HUES64 (cell line): ENCODE measurements around the gene DDX17.

ENCODE experiments used
- H3K27ac ChIP-seq: 2 replicates; pipeline ENCODE4 v1.7.0; 2013; ENCODE audit warnings: low read depth, low read length, inconsistent platforms
- H3K27me3 ChIP-seq: 2 replicates; pipeline ENCODE4 v1.6.1; 2013; ENCODE audit warnings: mild to moderate bottlenecking, low read length; ENCODE audit not compliant: insufficient read depth
- H3K36me3 ChIP-seq: 2 replicates; pipeline ENCODE4 v1.6.1; 2013; ENCODE audit warnings: mild to moderate bottlenecking, low read length; ENCODE audit not compliant: insufficient read depth
- H3K4me1 ChIP-seq: 2 replicates; pipeline ENCODE4 v1.6.1; 2013; ENCODE audit warnings: mild to moderate bottlenecking, low read length, moderate library complexity; ENCODE audit not compliant: insufficient read depth
- H3K4me3 ChIP-seq: 2 replicates; pipeline ENCODE4 v1.5.1; 2013; ENCODE audit warnings: mild to moderate bottlenecking, low read length, moderate library complexity
- H3K9ac ChIP-seq: 2 replicates; pipeline ENCODE4 v1.6.1; 2013; ENCODE audit warnings: mild to moderate bottlenecking, low read depth, low read length
- H3K9me3 ChIP-seq: 2 replicates; pipeline ENCODE4 v1.6.1; 2013; ENCODE audit warnings: low read depth, low read length; ENCODE audit not compliant: insufficient read depth
- WGBS: fragments of 150-250, 120-280 bp; methylation state at CpG from one replicate; pipeline ENCODE4 v1.1.7; 2013; ENCODE audit warnings: missing lambda C conversion rate; 5-methylcytosine and 5-hydroxymethylcytosine counted together

Gene DDX17

DNA sequence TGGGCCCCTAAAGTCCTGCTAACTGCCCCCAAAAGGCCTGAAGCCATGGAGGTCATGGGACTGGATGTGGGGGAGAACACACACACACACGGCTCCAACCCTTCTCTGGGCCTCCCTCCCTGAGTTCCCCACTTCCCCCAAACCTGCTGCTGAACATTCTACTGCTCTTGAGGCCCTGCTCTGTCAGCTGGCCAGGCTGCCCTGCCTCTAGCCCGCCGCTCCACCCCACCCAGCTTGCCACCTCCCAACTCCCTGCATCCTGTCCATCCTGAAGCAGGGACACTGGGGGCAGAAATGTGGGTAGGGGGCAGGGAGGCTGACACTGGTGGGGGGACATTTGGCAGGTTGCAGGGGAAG is 52.1 kb downstream of the DDX17 start:
- no peaks in the 10 kb centered on the region for H3K9me3 ChIP-seq
- H3K4me1 ChIP-seq = peaks cover 3% of the 10 kb centered on the region; the same call in 1 of the 2 replicates
- WGBS = 52% methylated on average over 3 of the region's 3 CpGs
- no peak overlapping the region for H3K4me3 ChIP-seq
- no peaks in the 10 kb centered on the region for H3K36me3 ChIP-seq
- peaks cover 74% of the 10 kb centered on the region for H3K27me3 ChIP-seq
- H3K27ac ChIP-seq = no peak overlapping the region
- H3K9ac ChIP-seq = no peak overlapping the region

- no peak overlapping the region for H3K4me3 ChIP-seq
- peaks cover 71% of the 10 kb centered on the region for H3K27me3 ChIP-seq
- H3K9me3 ChIP-seq = no peaks in the 10 kb centered on the region
- no peak overlapping the region for H3K27ac ChIP-seq
- no peaks in the 10 kb centered on the region for H3K36me3 ChIP-seq
- no peak overlapping the region for H3K9ac ChIP-seq
- WGBS = 79% methylated on average over 11 of the region's 11 CpGs
- H3K4me1 ChIP-seq = peaks cover 3% of the 10 kb centered on the region; the same call in 1 of the 2 replicates
These were observed 52.9 kb downstream of the DDX17 start for GRCh38 chr22:38453066-38453672.

DNA sequence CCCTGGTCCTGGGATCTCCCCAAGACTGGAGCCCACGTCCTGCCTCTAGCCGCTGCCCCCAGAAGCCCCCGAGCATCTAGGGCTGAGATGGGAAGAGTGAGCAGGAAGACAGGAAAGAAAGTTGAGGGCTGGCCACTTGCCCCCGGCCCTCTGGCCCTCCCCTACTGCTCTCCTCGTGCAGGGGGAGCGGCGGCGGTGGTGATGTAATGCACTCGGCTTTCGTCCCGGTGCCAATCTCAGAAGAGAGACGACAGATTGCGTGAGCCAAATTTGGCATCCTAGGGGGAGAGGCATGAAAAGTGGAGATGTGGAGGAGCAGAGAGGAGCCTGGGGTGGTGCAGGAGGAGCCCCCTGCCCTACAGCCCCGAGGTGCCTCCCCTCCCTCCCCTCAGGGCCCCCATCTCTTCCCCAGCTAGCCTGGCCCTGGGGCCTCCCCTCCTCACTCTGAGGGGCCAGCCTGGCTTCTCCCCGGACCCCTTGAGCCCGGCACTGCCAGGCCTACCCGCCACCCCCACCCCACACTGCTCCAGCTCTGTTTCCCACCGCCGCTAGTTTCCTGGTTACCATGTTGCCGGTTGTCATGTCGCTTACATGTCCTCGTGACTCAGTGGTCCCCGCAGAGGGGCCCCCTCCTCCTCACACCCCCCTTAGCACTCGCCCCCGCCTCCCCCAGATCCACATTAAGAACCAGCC is 53.6 kb downstream of the DDX17 start:
- Histone ChIP-seq H3K4me1 (peaks cover 3% of the 10 kb centered on the region; the same call in 1 of the 2 replicates), H3K9ac (no peak overlapping the region), H3K4me3 (no peak overlapping the region), H3K9me3 (no peaks in the 10 kb centered on the region), H3K27me3 (peaks cover 71% of the 10 kb centered on the region), H3K27ac (no peak overlapping the region), H3K36me3 (no peaks in the 10 kb centered on the region)
- 55% methylated on average over 25 of the region's 25 CpGs for WGBS

DNA sequence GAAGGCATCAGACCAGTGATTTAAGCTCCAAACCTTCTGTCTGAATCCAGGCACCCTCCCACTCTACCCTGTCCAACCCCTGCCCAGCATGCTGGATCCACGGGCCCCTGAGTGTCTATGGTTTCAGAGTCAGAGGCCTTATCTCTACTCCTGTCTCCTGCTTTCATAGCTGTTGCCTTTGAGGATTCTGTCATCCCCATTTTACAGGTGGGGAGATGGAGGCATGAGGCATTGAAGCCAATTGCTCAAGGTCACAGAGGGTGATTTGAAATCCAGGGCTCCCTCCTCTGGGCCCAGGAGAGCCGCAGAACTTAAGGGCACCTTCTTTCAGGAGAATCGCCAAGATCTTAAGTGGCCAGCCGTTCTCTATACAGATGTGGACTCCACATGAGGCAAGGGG is 54.2 kb downstream of the DDX17 start:
- Histone ChIP-seq H3K27ac (no peak overlapping the region), H3K9me3 (no peaks in the 10 kb centered on the region), H3K36me3 (no peaks in the 10 kb centered on the region), H3K27me3 (peaks cover 64% of the 10 kb centered on the region), H3K4me3 (no peak overlapping the region), H3K4me1 (peaks cover 3% of the 10 kb centered on the region; the same call in 1 of the 2 replicates), H3K9ac (no peak overlapping the region)
- 82% methylated on average over 4 of the region's 4 CpGs for WGBS

DNA sequence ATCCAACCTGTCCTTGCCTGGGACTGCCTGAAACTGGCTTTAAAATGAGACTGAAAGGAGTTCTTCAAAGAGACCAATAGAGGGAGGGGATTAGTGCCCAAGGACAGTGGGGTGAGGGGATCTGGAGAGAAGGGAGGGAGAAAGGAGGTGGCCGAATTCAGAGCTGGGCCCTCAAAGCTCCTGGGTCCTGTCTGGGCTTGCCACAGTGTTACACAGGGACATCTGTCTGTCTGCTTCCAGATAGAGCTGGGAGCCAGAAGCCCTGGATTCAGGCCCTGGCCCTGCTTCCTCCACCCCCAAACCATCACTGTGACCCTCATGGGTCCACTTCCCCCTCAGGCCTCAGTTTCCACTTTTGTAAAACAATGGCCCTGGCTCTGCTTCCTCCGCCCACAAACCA is 54.7 kb downstream of the DDX17 start:
- Histone ChIP-seq H3K9ac (no peak overlapping the region), H3K4me1 (peaks cover 3% of the 10 kb centered on the region; the same call in 1 of the 2 replicates), H3K9me3 (no peaks in the 10 kb centered on the region), H3K27ac (no peak overlapping the region), H3K27me3 (peaks cover 59% of the 10 kb centered on the region), H3K36me3 (no peaks in the 10 kb centered on the region), H3K4me3 (no peak overlapping the region)
- WGBS = 90% methylated on average over 2 of the region's 2 CpGs

GRCh38 chr22:38450234-38450797 is 55.8 kb downstream of the DDX17 start:
- peaks cover 3% of the 10 kb centered on the region; the same call in 1 of the 2 replicates for H3K4me1 ChIP-seq
- no peak overlapping the region for H3K9ac ChIP-seq
- no peak overlapping the region for H3K4me3 ChIP-seq
- H3K9me3 ChIP-seq = no peaks in the 10 kb centered on the region
- WGBS = 69% methylated on average over 11 of the region's 11 CpGs
- H3K36me3 ChIP-seq = no peaks in the 10 kb centered on the region
- peaks cover 50% of the 10 kb centered on the region for H3K27me3 ChIP-seq
- no peak overlapping the region for H3K27ac ChIP-seq

DNA sequence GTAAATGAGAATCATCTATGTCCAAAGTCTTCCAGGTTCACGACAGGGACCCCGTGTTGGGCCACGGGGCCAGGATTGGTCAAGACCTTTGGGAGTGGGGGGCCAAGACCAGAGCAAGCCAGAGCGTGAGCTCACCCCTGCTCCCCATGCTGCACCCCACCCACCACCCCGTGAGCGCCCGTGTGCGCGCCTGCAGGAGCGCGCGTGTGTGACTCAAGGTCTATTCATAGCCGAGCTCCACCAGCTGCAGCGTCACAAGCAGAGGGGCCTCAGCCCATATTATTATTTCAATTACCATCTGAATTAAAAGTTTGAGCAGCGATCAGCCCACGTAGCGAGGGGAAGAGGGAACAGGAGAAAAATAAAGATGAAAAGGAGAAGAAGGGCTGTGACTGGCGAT is 56.3 kb downstream of the DDX17 start:
- peaks cover 47% of the 10 kb centered on the region for H3K27me3 ChIP-seq
- WGBS = 86% methylated on average over 18 of the region's 18 CpGs

GRCh38 chr22:38448945-38449745 is 57.0 kb downstream of the DDX17 start:
- Histone ChIP-seq H3K27ac (no peak overlapping the region), H3K36me3 (no peaks in the 10 kb centered on the region), H3K9ac (no peak overlapping the region), H3K27me3 (peaks cover 40% of the 10 kb centered on the region), H3K9me3 (no peaks in the 10 kb centered on the region), H3K4me1 (peaks cover 3% of the 10 kb centered on the region; the same call in 1 of the 2 replicates), H3K4me3 (no peak overlapping the region)
- WGBS = 92% methylated on average over 14 of the region's 14 CpGs

More for the DNA sequence above, 56.3 kb downstream of the DDX17 start:
- H3K36me3 ChIP-seq = no peaks in the 10 kb centered on the region
- no peak overlapping the region for H3K27ac ChIP-seq
- no peaks in the 10 kb centered on the region for H3K9me3 ChIP-seq
- H3K4me3 ChIP-seq = no peak overlapping the region
- no peak overlapping the region for H3K9ac ChIP-seq
- H3K4me1 ChIP-seq = peaks cover 3% of the 10 kb centered on the region; the same call in 1 of the 2 replicates

DNA sequence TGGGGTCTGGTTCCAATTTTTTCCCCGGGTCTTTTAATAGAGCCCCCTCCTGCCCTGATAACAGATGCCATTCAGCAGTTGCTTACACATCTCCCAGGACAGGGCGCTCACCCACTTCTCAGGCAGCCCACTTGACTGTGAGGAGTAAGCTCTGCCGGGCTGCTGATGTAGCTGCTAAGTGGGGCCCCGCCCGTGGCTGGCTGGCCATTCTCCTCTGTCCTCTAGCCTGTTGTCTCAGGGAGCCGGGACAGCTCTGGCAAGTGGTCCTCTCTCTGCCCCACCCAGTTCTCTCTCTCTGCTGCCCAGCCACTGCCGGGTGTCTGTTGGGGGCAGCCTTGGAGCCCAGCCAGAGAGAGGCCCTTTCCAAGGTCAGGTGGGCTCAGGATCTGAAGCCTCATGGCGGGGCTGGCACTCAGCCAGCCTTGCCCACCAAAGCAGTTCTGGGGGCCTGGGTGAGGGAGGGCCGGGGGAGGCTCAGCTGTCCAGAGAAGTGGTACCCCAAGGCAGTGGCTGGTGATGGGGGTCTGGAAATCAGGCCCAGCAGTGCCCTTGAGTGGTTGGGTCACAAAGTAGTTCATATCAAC is 60.0 kb downstream of the DDX17 start:
- Histone ChIP-seq H3K9ac (no peak overlapping the region), H3K27ac (no peak overlapping the region), H3K4me3 (no peak overlapping the region), H3K36me3 (no peaks in the 10 kb centered on the region), H3K9me3 (no peaks in the 10 kb centered on the region), H3K4me1 (no peaks in the 10 kb centered on the region; the same call in 1 of the 2 replicates), H3K27me3 (peaks cover 13% of the 10 kb centered on the region; the same call in 1 of the 2 replicates)
- WGBS = 86% methylated on average over 9 of the region's 9 CpGs

- 92% methylated on average over 10 of the region's 10 CpGs for WGBS
- Histone ChIP-seq H3K4me3 (no peak overlapping the region), H3K4me1 (no peaks in the 10 kb centered on the region; the same call in 1 of the 2 replicates), H3K36me3 (no peaks in the 10 kb centered on the region), H3K9me3 (no peaks in the 10 kb centered on the region), H3K27ac (no peak overlapping the region), H3K27me3 (peaks cover 3% of the 10 kb centered on the region; the same call in 1 of the 2 replicates), H3K9ac (no peak overlapping the region)
These were observed 61.3 kb downstream of the DDX17 start for GRCh38 chr22:38444783-38445182.
